Neutrophil (primary cell): ENCODE results near the gene MBD4.

Experiments
- H3K27ac ChIP-seq: fragments of 200-600 bp; sonication (generic); 2 replicates; pipeline ENCODE4 v1.5.1; 2016; ENCODE audit warnings: mild to moderate bottlenecking, moderate library complexity
- H3K27me3 ChIP-seq: fragments of 200-600 bp; sonication (generic); 2 replicates; pipeline ENCODE4 v1.6.0; 2016; ENCODE audit warnings: mild to moderate bottlenecking
- H3K36me3 ChIP-seq: fragments of 200-600 bp; sonication (generic); 2 replicates; pipeline ENCODE4 v1.5.1; 2017
- H3K4me1 ChIP-seq, 2 experiments: fragments of 200-600 bp in 1 of 2; sonication (generic) in 1 of 2; 1 replicate in 1 of 2; 2 replicates in 1 of 2; pipeline versions ENCODE4 v1.5.1 to v1.6.1; 2013 to 2016; ENCODE audit warnings: low read depth in 1 of 2, low read length in 1 of 2, mild to moderate bottlenecking in 1 of 2, moderate library complexity in 1 of 2; ENCODE audit not compliant: control insufficient read depth in 1 of 2, insufficient read depth in 1 of 2
- H3K4me3 ChIP-seq, 2 experiments: fragments of 200-600 bp in 1 of 2; sonication (generic) in 1 of 2; 1 replicate in 1 of 2; 2 replicates in 1 of 2; pipeline ENCODE4 v1.5.1; 2013 to 2016; ENCODE audit warnings: low read depth in 1 of 2, low read length in 1 of 2, mild to moderate bottlenecking in 1 of 2, moderate library complexity in 1 of 2
- H3K9me3 ChIP-seq: fragments of 200-600 bp; sonication (generic); 2 replicates; pipeline ENCODE4 v1.5.1; 2016
- TF ChIP-seq, protein P1 (sequence below): fragments of 200-600 bp; sonication (generic); IDR thresholded peaks from 2 replicates; pipeline ENCODE4 v1.5.1; 2016; ENCODE audit warnings: antibody characterized with exemption

Gene MBD4

DNA sequence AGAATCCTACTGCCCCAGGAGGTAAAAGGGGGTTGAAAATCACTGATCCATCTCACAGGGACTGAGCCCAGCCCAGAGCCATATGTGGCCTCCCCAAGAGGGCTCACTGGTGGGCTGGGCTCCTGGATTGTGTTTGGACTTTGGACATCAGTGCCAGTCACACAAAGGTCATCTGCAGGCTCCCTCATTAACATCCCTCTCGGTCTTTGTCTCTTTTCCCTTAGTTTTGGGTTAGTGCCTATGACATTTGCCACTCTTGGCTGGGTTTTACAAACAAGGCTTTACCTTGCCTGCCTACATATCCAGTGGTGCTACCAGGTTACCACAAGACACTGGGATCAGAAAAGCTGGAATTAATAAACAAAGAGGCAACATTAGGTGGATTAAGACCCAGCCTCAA lies 28.2 kb upstream of the MBD4 start:
- Histone ChIP-seq H3K9me3 (no peaks in the 10 kb centered on the region), H3K27me3 (no peaks in the 10 kb centered on the region), H3K36me3 (peaks cover 26% of the 10 kb centered on the region), H3K4me1 (no peaks in the 10 kb centered on the region), H3K4me3 (no peak overlapping the region), H3K27ac (no peak overlapping the region)
- TF ChIP-seq, protein P1, sequence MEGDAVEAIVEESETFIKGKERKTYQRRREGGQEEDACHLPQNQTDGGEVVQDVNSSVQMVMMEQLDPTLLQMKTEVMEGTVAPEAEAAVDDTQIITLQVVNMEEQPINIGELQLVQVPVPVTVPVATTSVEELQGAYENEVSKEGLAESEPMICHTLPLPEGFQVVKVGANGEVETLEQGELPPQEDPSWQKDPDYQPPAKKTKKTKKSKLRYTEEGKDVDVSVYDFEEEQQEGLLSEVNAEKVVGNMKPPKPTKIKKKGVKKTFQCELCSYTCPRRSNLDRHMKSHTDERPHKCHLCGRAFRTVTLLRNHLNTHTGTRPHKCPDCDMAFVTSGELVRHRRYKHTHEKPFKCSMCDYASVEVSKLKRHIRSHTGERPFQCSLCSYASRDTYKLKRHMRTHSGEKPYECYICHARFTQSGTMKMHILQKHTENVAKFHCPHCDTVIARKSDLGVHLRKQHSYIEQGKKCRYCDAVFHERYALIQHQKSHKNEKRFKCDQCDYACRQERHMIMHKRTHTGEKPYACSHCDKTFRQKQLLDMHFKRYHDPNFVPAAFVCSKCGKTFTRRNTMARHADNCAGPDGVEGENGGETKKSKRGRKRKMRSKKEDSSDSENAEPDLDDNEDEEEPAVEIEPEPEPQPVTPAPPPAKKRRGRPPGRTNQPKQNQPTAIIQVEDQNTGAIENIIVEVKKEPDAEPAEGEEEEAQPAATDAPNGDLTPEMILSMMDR: no peak

DNA sequence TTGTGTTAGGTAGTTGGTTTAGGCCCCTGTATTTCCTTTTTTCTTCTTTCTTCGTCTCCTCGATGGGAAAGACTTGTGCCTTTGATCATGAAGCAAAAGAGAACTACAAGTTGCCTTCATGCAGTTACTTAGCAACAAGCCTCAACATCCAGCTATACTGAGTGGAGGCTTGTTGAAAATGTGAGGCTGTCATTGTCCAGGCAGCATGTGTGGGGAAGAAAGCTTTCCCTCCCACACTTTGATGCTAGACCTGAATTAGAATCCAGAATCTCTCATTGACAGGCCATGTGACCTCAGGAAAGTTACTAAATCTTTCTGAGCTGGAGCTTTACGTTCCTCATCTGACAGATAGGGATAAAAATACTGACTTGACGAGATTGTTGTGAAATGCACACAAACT lies 24.0 kb upstream of the MBD4 start:
- Histone ChIP-seq H3K27me3 (no peaks in the 10 kb centered on the region), H3K9me3 (no peaks in the 10 kb centered on the region), H3K36me3 (peaks cover 4% of the 10 kb centered on the region), H3K4me3 (no peak overlapping the region), H3K27ac (no peak overlapping the region), H3K4me1 (no peaks in the 10 kb centered on the region)
- TF ChIP-seq, protein P1: no peak

DNA sequence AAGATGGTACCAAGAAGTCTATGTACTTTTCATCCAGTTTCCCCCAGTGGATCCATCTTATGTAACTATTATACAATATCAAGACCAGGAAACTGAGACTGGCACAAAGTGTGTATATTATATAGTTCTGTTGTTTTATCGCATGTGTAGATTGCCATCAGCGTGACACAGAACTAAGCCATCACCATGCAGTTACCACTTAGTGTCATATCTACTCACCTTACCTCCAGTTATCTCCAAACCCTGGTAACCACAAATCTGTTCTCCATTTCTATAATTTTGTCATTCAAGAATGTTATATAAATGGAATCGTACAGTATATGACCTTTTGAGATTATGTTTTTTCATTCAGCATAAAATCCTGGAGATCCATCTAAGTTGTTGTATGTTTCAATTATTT lies 23.3 kb upstream of the MBD4 start:
- no peak overlapping the region for H3K4me3 ChIP-seq
- peaks cover 4% of the 10 kb centered on the region for H3K36me3 ChIP-seq
- H3K4me1 ChIP-seq: no peaks in the 10 kb centered on the region
- TF ChIP-seq, protein P1: no peak
- H3K27ac ChIP-seq: no peak overlapping the region
- no peaks in the 10 kb centered on the region for H3K9me3 ChIP-seq
- H3K27me3 ChIP-seq: no peaks in the 10 kb centered on the region

DNA sequence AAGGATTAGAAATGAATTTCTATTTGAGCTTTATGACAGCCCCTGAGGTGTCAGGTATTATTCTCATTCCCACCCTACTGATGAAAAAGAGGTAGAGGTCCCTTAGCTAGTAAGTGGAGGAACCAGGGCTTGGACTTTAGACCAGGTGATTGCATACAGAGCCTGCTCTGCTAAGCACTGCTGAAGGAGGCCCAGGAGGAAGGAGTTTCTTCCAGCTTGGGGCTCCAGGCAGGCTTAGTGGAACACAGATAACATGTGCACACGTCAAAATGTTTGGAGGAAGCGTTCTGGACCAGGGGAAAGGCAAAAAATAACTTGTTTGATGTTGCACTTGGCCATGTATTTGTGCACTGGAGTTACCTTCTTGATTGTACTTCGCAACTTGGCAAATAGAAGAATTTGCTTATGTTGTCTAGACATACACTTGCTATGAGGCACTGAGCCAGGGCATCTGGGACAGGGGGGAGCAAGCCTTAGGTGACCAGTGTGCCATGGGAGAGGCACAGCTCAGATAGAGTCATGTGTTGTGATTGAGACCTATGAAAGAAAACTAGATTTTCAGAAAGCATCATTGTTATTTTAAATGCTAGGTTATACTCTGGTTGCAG lies 22.7 kb upstream of the MBD4 start:
- Histone ChIP-seq H3K4me3 (no peak overlapping the region), H3K4me1 (no peaks in the 10 kb centered on the region), H3K27me3 (no peaks in the 10 kb centered on the region), H3K27ac (no peak overlapping the region), H3K36me3 (peaks cover 4% of the 10 kb centered on the region), H3K9me3 (no peaks in the 10 kb centered on the region)
- TF ChIP-seq, protein P1: no peak

DNA sequence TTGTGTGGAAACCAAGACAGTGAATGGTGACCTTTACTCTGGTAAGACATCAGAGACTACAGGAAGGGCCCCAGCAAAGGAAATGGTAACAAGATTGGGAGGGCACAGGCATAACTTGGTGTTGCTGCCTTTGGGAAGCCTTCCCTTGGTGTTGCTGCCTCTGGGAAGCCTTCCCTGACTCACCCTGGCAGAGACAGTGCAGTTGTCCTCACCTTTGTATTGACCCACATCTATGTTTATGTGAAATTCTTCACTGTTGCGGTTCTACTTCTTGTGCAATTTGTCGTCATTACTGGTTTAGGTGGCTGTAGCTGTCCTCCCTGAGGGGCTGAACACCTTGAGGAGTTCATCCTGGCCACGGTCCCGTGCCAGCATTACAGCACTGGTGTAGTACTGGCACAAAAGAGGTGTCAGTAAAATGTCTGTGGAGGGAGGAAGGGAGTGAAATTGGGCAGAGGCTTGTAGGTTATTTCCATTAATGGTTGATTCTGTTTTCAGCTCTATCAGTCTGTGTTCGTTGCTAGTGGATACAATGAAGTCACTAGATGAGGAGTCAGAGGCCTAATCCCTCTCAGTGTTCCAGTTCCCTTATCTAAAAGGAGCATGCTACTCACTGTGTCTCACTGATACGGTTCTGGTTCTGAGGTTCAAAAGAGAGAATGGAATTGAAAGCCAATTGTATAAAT lies 21.9 kb upstream of the MBD4 start:
- TF ChIP-seq, protein P1: no peak
- H3K4me1 ChIP-seq: no peaks in the 10 kb centered on the region
- H3K4me3 ChIP-seq: no peak overlapping the region
- H3K27ac ChIP-seq: no peak overlapping the region
- H3K9me3 ChIP-seq: no peaks in the 10 kb centered on the region
- H3K27me3 ChIP-seq: no peaks in the 10 kb centered on the region
- peaks cover 10% of the 10 kb centered on the region for H3K36me3 ChIP-seq
